PFSK-1 (cell line): ENCODE data around the gene VPS9D1.

Experiments
- FOXP2 ChIP-seq: optimal IDR thresholded peaks from 2 replicates; pipeline ENCODE3; 2011; ENCODE audit warnings: borderline replicate concordance, control low read depth, inconsistent platforms; ENCODE audit not compliant: insufficient read depth; ENCODE audit errors: extremely low read length, extremely low read depth
- POLR2AphosphoS5 ChIP-seq: IDR thresholded peaks from 2 replicates; pipeline ENCODE4 v1.6.1; 2012; ENCODE audit warnings: low read depth, mild to moderate bottlenecking, control low read depth, low read length, moderate library complexity
- REST ChIP-seq, 2 experiments: IDR thresholded peaks; 2 replicates each; pipeline versions ENCODE4 v1.6.1 to v1.8.0; 2011 to 2012; ENCODE audit warnings: low read depth in 2 of 2, low read length in 2 of 2, control low read depth in 1 of 2, inconsistent platforms in 1 of 2, mild to moderate bottlenecking in 1 of 2, moderate library complexity in 1 of 2; ENCODE audit not compliant: insufficient read depth in 1 of 2
- SIN3A ChIP-seq: IDR thresholded peaks from 2 replicates; pipeline ENCODE4 v1.6.1; 2012; ENCODE audit warnings: mild to moderate bottlenecking, low read length, moderate library complexity, borderline replicate concordance; ENCODE audit not compliant: insufficient read depth
- TAF1 ChIP-seq: IDR thresholded peaks from 2 replicates; pipeline ENCODE4 v1.6.1; 2012; ENCODE audit warnings: low read length, control low read depth, borderline replicate concordance; ENCODE audit not compliant: insufficient read depth

VPS9D1 gene

GRCh38 chr16:89732918-89733242, 12.2 kb upstream of the VPS9D1 start:
- TF ChIP-seq SIN3A (no peak), REST (IDR thresholded peaks at IDR 0.05; ENCODE audit: insufficient read depth in 1 of 2, low read depth in 2 of 2, low read length in 2 of 2) (no peak), POLR2AphosphoS5 (no peak), TAF1 (no peak), FOXP2 (no peak)

GRCh38 chr16:89732142-89732917, 11.6 kb upstream of the VPS9D1 start:
- TF ChIP-seq SIN3A (no peak), POLR2AphosphoS5 (no peak), FOXP2 (no peak), TAF1 (no peak), REST (IDR thresholded peaks at IDR 0.05; ENCODE audit: insufficient read depth in 1 of 2, low read depth in 2 of 2, low read length in 2 of 2) (no peak)

- TF ChIP-seq FOXP2 (no peak), TAF1 (no peak), SIN3A (no peak), POLR2AphosphoS5 (no peak; the same call in 1 of the 2 replicates)
Measured at GRCh38 chr16:89730610-89731234, 10.0 kb upstream of the VPS9D1 start.

- TF ChIP-seq REST (IDR thresholded peaks at IDR 0.05; ENCODE audit: insufficient read depth in 1 of 2, low read depth in 2 of 2, low read length in 2 of 2), result no peak
- TF ChIP-seq SIN3A, result no peak
- TF ChIP-seq FOXP2, result no peak
- TF ChIP-seq POLR2AphosphoS5, result no peak
- no peak for TF ChIP-seq TAF1
Measured at GRCh38 chr16:89729863-89730593, 9.3 kb upstream of the VPS9D1 start.

GRCh38 chr16:89729293-89729692, 8.6 kb upstream of the VPS9D1 start:
- TF ChIP-seq POLR2AphosphoS5, result no peak
- no peak for TF ChIP-seq FOXP2
- no peak for TF ChIP-seq SIN3A
- TF ChIP-seq REST (IDR thresholded peaks at IDR 0.05; ENCODE audit: insufficient read depth in 1 of 2, low read depth in 2 of 2, low read length in 2 of 2), result no peak
- TF ChIP-seq TAF1, result no peak
